K562 (cell line): ENCODE measurements around the gene CSRNP3. TPM values are rescaled to one million over a fixed set of nuclear protein-coding genes. Genes with fewer than 3 reads are reported as not detected.

Experiments
- BDP1 ChIP-seq: IDR thresholded peaks from 3 replicates; pipeline ENCODE4 v1.6.1; 2011; ENCODE audit not compliant: insufficient read length, insufficient read depth
- C11orf30 ChIP-seq: fragments of 450-650 bp; IDR thresholded peaks from 2 replicates; pipeline ENCODE4 v1.6.1; 2016; ENCODE audit warnings: low read depth, mild to moderate bottlenecking
- CHD4 ChIP-seq: fragments of 200-600 bp; sonication (generic); IDR thresholded peaks from 3 replicates; pipeline ENCODE4 v1.6.1; 2012; ENCODE audit warnings: low read depth, mild to moderate bottlenecking, mixed read lengths, low read length, inconsistent platforms; ENCODE audit not compliant: insufficient read depth, insufficient replicate concordance, poor library complexity, severe bottlenecking
- GABPB2 ChIP-seq: fragments of 250-450 bp; sonication (Bioruptor Pico); conservative IDR thresholded peaks from 2 replicates; pipeline ENCODE4 v1.5.1; 2021; ENCODE audit warnings: mild to moderate bottlenecking
- GATAD2A ChIP-seq: fragments of 450-650 bp; IDR thresholded peaks from 2 replicates; pipeline ENCODE4 v1.6.1; 2017
- KDM1A ChIP-seq, 2 experiments: fragments of 450-650 bp; IDR thresholded peaks; 2 replicates each; pipeline ENCODE4 v1.6.1; 2016; ENCODE audit warnings: mild to moderate bottlenecking in 2 of 2
- MCM2 ChIP-seq: fragments of 450-650 bp; IDR thresholded peaks from 2 replicates; pipeline ENCODE4 v1.6.1; 2017; ENCODE audit warnings: low read depth, mild to moderate bottlenecking
- NFYB ChIP-seq: IDR thresholded peaks from 2 replicates; pipeline ENCODE4 v1.6.1; 2011; ENCODE audit warnings: mild to moderate bottlenecking, moderate library complexity; ENCODE audit not compliant: insufficient read length; ENCODE audit errors: extremely low read depth
- NR2F6 ChIP-seq: fragments of 450-650 bp; formaldehyde crosslinking; IDR thresholded peaks from 2 replicates; pipeline ENCODE4 v1.4.0; 2020; ENCODE audit warnings: mild to moderate bottlenecking
- NRF1 ChIP-seq, 2 experiments: fragments of 450-650 bp; IDR thresholded peaks in 1 of 2; conservative IDR thresholded peaks in 1 of 2; 2 replicates each; pipeline ENCODE4 v1.6.1; 2014; ENCODE audit warnings: mild to moderate bottlenecking in 2 of 2
- OTX1 ChIP-seq: fragments of 450-650 bp; formaldehyde crosslinking; IDR thresholded peaks from 2 replicates; pipeline ENCODE4 v1.4.0; 2022; ENCODE audit warnings: mild to moderate bottlenecking
- POLR2A ChIP-seq: fragments of 450-650 bp; conservative IDR thresholded peaks from 2 replicates; pipeline ENCODE4 v1.6.1; 2016
- RB1 ChIP-seq: fragments of 450-650 bp; IDR thresholded peaks from 2 replicates; pipeline ENCODE4 v1.6.1; 2017; ENCODE audit warnings: low read depth, mild to moderate bottlenecking
- SIN3A ChIP-seq, 2 experiments: fragments of 150-350 bp in 1 of 2; IDR thresholded peaks; 2 replicates each; pipeline ENCODE4 v1.6.1; 2011 to 2016; ENCODE audit warnings: borderline replicate concordance in 2 of 2, low read depth in 2 of 2, low read length in 2 of 2, mild to moderate bottlenecking in 2 of 2, moderate library complexity in 2 of 2; ENCODE audit not compliant: control insufficient read depth in 1 of 2
- SIN3B ChIP-seq: fragments of 450-650 bp; IDR thresholded peaks from 2 replicates; pipeline ENCODE4 v1.6.1; 2017; ENCODE audit warnings: low read depth, mild to moderate bottlenecking, moderate library complexity
- SMAD3 ChIP-seq: fragments of 450-650 bp; formaldehyde crosslinking; conservative IDR thresholded peaks from 2 replicates; pipeline ENCODE4 v1.4.0; 2020; ENCODE audit warnings: mild to moderate bottlenecking
- SNRNP70 ChIP-seq: fragments of 200-400 bp; formaldehyde crosslinking; optimal IDR thresholded peaks from 2 replicates; pipeline ENCODE3; 2017; ENCODE audit warnings: low read depth, low read length
- ZNF239 ChIP-seq: fragments of 250-450 bp; sonication (Bioruptor Pico); IDR thresholded peaks from 2 replicates; pipeline ENCODE4 v1.4.0; 2020; ENCODE audit warnings: mild to moderate bottlenecking
- ZNF561 ChIP-seq: fragments of 450-650 bp; formaldehyde crosslinking; conservative IDR thresholded peaks from 2 replicates; pipeline ENCODE4 v1.4.0; 2020; ENCODE audit warnings: mild to moderate bottlenecking, moderate library complexity
- ZNF780A ChIP-seq: fragments of 250-450 bp; sonication (Bioruptor Pico); IDR thresholded peaks from 2 replicates; pipeline ENCODE4 v1.5.0; 2021; ENCODE audit warnings: mild to moderate bottlenecking
- polyA plus RNA-seq, 8 experiments: library from polyadenylated mRNA; depleted of rRNA in 4 of 8; stranded (reverse) in 5 of 8; unstranded in 3 of 8; fragments of >200 nt; fragmentation: Nextera tagmentation in 2 of 8; fragmentation: Illumina TruSeq in 1 of 8; extraction: Ambion mirVana in 2 of 8; extraction: Trizol in 1 of 8; gene quantifications; 2 replicates each; pipeline versions ENCODE4 v1.2.1 to v1.2.3, GENCODE V29; 2011 to 2014; ENCODE audit warnings: inconsistent platforms in 1 of 8, missing spikeins in 1 of 8
- total RNA-seq, 7 experiments: library from RNA; depleted of rRNA in 6 of 7; stranded (reverse); fragments of >200 nt in 6 of 7; fragmentation: Illumina TruSeq in 2 of 7; extraction: Trizol in 2 of 7; gene quantifications; 2 replicates each; pipeline versions ENCODE4 v1.2.1 to v1.2.3, GENCODE V29; 2011 to 2021; ENCODE audit warnings: low replicate concordance in 1 of 7
- TF ChIP-seq, protein P1 (sequence below): fragments of 450-650 bp; IDR thresholded peaks from 2 replicates; pipeline ENCODE4 v1.6.1; 2016; ENCODE audit warnings: borderline replicate concordance
- TF ChIP-seq, protein P2 (sequence below): sonication (generic); formaldehyde crosslinking; IDR thresholded peaks from 2 replicates; pipeline ENCODE4 v1.8.0; 2023; ENCODE audit warnings: mild to moderate bottlenecking, missing genetic modification reagents

CSRNP3 gene
- total and polyA plus RNA-seq, 9 of the 15 experiments (the other 6 are each of a cell fraction or from before 2014, with no cell fraction given) = not detected

DNA sequence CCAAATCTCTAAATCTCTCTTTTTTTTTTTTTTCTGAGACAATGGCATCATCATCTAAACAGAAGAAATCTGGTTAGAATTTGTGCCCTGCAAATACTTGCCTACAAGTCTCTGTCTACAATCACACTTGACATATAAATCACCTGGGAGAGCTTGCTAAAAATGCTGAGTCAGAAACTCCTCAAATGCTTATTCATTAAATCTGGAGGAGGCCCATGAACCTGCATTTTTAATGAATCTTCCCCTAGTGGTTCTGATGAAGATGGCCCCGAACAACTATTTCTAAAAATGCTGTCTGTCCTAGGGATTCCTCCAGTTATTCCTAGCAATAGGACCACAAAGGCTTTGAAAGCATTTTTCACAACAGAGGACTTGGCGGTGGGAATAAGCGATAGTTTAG is 1.6 kb upstream of the CSRNP3 start (continued):
- TF ChIP-seq CHD4 (no peak), ZNF780A (no peak), BDP1 (no peak), MCM2 (no peak), ZNF561 (CRISPR knock-in tag) (no peak), OTX1 (CRISPR knock-in tag) (no peak), ZNF239 (CRISPR knock-in tag) (no peak), SNRNP70 (no peak), GABPB2 (CRISPR knock-in tag) (no peak), POLR2A (no peak), GATAD2A (no peak), NR2F6 (no peak), SIN3B (no peak), NRF1 (conservative IDR thresholded peaks at IDR 0.05 in 1 of 2, IDR thresholded peaks at IDR 0.05 in 1 of 2) (no peak), NFYB (no peak), SIN3A (IDR thresholded peaks at IDR 0.05; ENCODE audit: borderline replicate concordance in 2 of 2, control insufficient read depth in 1 of 2, low read depth in 2 of 2, low read length in 2 of 2) (no peak), RB1 (no peak), C11orf30 (peak; percentile 8; the same call in 1 of the 2 replicates), KDM1A (IDR thresholded peaks at IDR 0.05) (no peak), SMAD3 (CRISPR knock-in tag) (no peak)
- TF ChIP-seq, protein P1, sequence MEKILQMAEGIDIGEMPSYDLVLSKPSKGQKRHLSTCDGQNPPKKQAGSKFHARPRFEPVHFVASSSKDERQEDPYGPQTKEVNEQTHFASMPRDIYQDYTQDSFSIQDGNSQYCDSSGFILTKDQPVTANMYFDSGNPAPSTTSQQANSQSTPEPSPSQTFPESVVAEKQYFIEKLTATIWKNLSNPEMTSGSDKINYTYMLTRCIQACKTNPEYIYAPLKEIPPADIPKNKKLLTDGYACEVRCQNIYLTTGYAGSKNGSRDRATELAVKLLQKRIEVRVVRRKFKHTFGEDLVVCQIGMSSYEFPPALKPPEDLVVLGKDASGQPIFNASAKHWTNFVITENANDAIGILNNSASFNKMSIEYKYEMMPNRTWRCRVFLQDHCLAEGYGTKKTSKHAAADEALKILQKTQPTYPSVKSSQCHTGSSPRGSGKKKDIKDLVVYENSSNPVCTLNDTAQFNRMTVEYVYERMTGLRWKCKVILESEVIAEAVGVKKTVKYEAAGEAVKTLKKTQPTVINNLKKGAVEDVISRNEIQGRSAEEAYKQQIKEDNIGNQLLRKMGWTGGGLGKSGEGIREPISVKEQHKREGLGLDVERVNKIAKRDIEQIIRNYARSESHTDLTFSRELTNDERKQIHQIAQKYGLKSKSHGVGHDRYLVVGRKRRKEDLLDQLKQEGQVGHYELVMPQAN = no peak
- TF ChIP-seq, protein P2, sequence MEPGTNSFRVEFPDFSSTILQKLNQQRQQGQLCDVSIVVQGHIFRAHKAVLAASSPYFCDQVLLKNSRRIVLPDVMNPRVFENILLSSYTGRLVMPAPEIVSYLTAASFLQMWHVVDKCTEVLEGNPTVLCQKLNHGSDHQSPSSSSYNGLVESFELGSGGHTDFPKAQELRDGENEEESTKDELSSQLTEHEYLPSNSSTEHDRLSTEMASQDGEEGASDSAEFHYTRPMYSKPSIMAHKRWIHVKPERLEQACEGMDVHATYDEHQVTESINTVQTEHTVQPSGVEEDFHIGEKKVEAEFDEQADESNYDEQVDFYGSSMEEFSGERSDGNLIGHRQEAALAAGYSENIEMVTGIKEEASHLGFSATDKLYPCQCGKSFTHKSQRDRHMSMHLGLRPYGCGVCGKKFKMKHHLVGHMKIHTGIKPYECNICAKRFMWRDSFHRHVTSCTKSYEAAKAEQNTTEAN = no peak
